GM10847 (cell line): ENCODE results near the gene RXFP4.

Experiments used
- POLR2A ChIP-seq: IDR thresholded peaks from 2 replicates; pipeline ENCODE4 v1.6.1; 2011; ENCODE audit not compliant: insufficient read length; ENCODE audit errors: extremely low read depth

The RXFP4 gene

DNA sequence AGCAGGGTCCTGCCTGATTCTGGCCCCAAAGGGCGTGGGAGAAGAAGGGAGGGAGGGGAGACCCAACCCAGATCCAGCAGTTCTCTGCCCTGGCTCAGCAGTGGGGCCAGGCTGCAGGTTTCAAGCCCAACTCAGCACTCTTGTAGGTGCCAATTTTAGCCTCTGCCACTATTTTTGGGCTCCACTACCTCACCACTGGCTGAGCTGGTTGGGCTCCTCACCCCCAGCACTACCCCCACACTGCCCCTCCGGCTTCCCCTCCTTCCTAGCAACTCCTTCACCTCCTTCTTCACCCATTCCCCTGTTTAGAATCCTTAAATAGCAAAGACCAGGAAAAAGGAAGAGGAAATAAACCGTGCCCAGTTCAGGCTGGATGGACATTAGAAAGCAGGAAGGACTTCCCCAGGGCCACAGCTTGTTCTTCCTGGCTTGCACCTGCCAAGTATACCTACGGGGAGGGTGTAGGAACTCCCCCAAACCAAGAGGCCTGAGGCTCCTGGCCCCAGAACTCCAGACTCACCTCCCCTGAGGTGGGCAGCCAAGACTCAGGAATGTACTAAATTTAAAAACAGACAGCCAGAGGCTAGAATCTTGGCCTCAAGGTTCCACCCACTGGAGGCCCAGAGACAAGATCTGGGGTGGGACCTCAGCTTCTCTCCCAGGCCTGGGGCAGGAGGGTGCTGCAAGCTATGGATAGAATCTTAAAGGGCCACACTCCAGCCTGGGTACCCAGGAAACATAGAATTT lies 38.3 kb downstream of the RXFP4 start:
- TF ChIP-seq POLR2A, result no peak

DNA sequence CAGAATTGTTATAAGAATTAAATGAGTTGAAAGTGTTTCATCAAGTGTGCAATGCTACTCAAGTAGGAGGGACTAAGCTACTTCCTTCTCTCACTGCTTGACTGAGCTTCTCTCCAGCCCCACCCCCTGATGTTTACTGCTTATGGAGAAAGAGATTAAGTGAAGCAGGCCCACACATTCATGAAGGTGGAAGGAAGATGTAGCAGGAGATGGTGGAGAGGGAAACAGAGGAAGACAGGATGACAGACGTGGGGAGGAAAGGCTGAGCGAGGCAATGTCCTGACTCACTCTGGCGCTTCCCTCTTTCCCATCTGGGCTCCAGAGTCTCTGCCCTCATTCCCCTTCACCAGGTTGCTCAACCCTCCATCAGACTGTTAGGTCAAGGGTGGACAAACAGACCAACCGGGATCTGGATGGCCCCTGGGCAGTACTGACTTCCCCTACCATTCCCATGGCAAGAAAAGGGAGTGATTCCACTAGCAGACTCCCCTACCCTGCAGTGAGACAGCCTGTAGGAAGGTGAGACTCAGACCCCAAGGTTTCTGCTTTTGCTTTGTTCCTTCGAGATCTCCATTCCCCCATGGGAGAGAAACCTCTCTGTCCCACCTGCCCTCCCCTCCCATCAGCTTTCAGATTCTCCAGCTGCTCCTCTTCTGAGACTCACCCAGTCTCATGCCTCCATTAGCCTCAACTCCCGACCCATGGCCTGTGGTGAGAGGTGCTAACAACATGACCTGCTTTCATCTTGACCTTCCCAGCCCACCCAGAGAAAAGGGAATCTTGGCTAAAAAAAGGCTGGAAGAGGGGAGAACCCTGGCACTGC lies 40.0 kb downstream of the RXFP4 start:
- TF ChIP-seq POLR2A, result no peak

DNA sequence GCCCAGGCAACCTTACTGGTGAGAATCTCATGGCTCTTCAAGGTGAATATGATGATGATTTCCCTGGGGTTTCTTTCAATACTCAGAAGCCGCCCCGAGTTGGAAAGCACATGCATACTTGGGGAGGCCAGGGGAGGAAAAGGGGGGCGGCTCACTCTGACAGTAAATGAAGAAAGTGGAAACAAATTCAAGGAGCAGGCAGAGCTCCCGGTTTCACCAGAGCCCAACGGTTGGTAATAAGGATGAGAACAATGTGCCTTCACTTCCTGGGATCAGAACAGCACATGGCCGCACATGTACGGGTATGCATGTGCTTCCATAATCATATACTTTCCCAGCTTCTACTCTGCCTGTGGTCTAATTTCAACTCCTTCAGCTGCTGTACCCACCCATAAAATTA lies 40.7 kb downstream of the RXFP4 start:
- TF ChIP-seq POLR2A, result no peak

DNA sequence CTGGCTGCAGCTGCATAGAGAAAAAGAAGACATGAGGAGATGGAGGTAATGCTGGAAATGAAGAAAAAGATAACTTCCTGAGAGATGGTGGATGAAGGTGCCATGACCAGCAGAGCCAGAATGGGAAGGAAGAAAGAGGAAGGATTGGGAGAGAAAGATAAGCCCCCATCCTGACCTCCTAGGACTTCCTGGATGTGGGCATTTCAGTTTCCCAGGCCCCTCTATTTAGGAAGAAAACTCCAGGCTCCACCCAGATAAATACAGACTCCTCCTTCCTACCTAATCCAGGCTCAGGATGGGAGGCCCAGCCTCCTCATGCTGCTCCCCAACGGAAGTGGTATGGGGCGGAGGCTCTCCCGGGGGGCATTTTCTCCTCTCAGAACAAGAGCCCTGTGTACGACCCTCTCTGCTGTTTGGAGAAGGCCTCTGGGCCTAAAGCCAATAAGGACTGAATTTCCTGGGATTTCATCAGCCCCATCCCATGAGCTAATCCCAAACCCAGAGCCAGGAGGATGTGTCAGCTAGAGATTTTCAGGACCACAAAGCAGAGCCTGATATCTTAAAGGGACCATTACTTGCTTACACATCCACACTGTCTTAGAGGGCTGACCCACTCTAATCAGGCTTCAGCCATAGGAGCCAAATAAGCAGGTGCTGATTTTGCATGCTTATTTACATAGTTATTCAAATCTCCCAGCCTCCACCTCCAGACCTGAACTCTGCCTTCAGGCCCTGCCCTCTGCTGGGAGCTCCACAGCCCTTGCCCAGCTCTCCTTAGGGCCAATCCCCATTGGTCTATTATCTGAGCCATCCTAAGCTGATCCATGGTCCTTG lies 42.0 kb downstream of the RXFP4 start:
- no peak for TF ChIP-seq POLR2A

- TF ChIP-seq POLR2A, result no peak
Measured at GRCh38 chr1:155984341-155984740, 42.9 kb downstream of the RXFP4 start.

DNA sequence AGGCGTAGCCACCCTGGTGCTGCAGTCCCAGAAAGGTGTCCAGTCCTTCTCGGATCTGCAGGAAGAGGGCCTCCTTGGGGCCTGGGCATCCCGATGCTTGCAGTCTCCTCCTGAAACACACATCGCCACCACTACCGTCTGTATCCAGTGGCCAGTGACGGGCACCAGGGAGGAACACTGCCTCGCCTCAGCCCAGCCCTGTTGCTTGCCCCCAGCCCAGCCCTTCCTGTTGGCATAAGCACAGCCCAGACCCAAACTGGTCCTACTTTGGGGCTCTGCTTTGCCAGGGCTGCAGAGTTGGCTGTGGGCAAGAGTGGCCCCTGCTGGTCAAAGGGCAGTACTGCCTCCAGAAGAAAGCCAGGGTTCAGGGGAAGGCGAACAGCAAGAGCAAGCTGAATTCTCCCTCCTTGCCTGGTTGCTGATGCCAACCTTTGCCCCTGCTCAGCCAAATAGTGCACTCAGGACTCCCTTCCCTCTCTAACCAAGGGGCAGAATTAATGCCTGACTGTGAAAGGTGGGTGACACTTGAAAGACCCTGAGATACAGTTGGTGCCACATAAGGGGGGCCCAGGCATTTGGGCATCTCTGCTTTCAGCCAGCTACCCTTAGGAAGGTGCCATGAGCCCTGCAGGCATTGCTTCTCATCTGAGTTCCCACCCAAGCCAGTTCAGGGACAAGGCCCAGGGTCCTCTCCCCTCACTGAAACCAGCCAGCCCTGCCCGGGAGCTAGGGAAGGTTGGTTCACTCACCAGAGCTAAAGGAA lies 48.0 kb downstream of the RXFP4 start:
- no peak for TF ChIP-seq POLR2A

- no peak for TF ChIP-seq POLR2A
Measured at GRCh38 chr1:155990005-155990739, 48.7 kb downstream of the RXFP4 start.
